PC-9 (cell line): ENCODE data around the gene NAPSA. TPM values are rescaled to one million over a fixed set of nuclear protein-coding genes. Genes with fewer than 3 reads are reported as not detected.

Source experiments
- BruUV-seq: library from RNA; stranded (reverse); fragments of 400-500 nt; replicated peaks from 2 replicates; lab custom pipeline; 2021; lab: Mats Ljungman, UMichigan
- CTCF ChIA-PET: fragments of 300-600 bp; sonication (Branson Sonifier 250); formaldehyde crosslinking; loops from one replicate; lab custom pipeline; 2022; ENCODE audit warnings: antibody characterized with exemption; lab: Charles Lee
- POLR2A ChIA-PET: fragments of 300-600 bp; sonication (Branson Sonifier 250); formaldehyde crosslinking; loops from one replicate; lab custom pipeline; 2022; ENCODE audit warnings: antibody characterized with exemption; ENCODE audit not compliant: unreplicated experiment; lab: Charles Lee
- DNase-seq, 2 experiments: peaks; one replicate each; pipeline versions ENCODE4 v3.0.0 to v3.0.0-alpha.2; 2015 to 2022; ENCODE audit warnings: mixed read lengths in 1 of 2
- H2AFZ ChIP-seq: fragments of 200-600 bp; sonication (generic); 2 replicates; pipeline ENCODE4 v1.8.1; 2017; ENCODE audit warnings: antibody characterized with exemption
- H3F3A ChIP-seq: fragments of 200-600 bp; sonication (generic); 2 replicates; pipeline ENCODE4 v1.8.1; 2017; ENCODE audit warnings: antibody characterized with exemption, mild to moderate bottlenecking, low read depth; ENCODE audit not compliant: insufficient read depth
- H3K27ac ChIP-seq: fragments of 200-600 bp; sonication (generic); 2 replicates; pipeline ENCODE4 v1.6.1; 2016; ENCODE audit warnings: mixed run types
- H3K27me3 ChIP-seq: fragments of 200-600 bp; sonication (generic); 2 replicates; pipeline ENCODE4 v1.6.1; 2016; ENCODE audit warnings: low read depth, mixed run types; ENCODE audit not compliant: insufficient read depth
- H3K36me3 ChIP-seq: fragments of 200-600 bp; sonication (generic); 2 replicates; pipeline ENCODE4 v1.6.1; 2016; ENCODE audit warnings: low read depth, mixed run types
- H3K4me1 ChIP-seq: fragments of 200-600 bp; sonication (generic); replicated peaks from 2 replicates; pipeline ENCODE4 v1.6.1; 2016; ENCODE audit warnings: mixed run types; ENCODE audit not compliant: insufficient read depth
- H3K4me2 ChIP-seq: fragments of 200-600 bp; sonication (generic); 2 replicates; pipeline ENCODE4 v1.6.1; 2017; ENCODE audit warnings: mixed run types
- H3K4me3 ChIP-seq: fragments of 200-600 bp; sonication (generic); 2 replicates; pipeline ENCODE4 v1.6.1; 2016; ENCODE audit warnings: mixed run types
- H3K79me2 ChIP-seq: fragments of 200-600 bp; sonication (generic); 2 replicates; pipeline ENCODE4 v1.6.1; 2017; ENCODE audit warnings: low read depth, mixed run types
- H3K9me2 ChIP-seq: fragments of 200-600 bp; sonication (generic); 2 replicates; pipeline ENCODE4 v1.8.1; 2017; ENCODE audit warnings: mild to moderate bottlenecking; ENCODE audit not compliant: insufficient read depth
- H3K9me3 ChIP-seq: fragments of 200-600 bp; sonication (generic); 2 replicates; pipeline ENCODE4 v1.8.1; 2016; ENCODE audit warnings: low read depth; ENCODE audit not compliant: insufficient read depth
- H4K20me1 ChIP-seq: fragments of 200-600 bp; sonication (generic); 2 replicates; pipeline ENCODE4 v1.8.1; 2017; ENCODE audit not compliant: insufficient read depth
- EZH2 ChIP-seq: fragments of 200-600 bp; sonication (generic); IDR thresholded peaks from 2 replicates; pipeline ENCODE4 v1.8.0; 2017; ENCODE audit warnings: antibody characterized with exemption, low read depth
- intact Hi-C: fragments of 100-400 bp; cut with micrococcal nuclease; formaldehyde crosslinking; loops from one replicate; pipeline ENCODE4 v1.10.0; 2022; ENCODE audit not compliant: unreplicated experiment
- total RNA-seq: library from RNA; stranded (reverse); gene quantifications from 2 replicates; pipeline ENCODE4 v1.2.3, GENCODE V29; 2021
- TF ChIP-seq, protein P1 (sequence below): fragments of 200-600 bp; sonication (generic); conservative IDR thresholded peaks from 2 replicates; pipeline ENCODE4 v1.6.1; 2017; ENCODE audit warnings: mixed run types, antibody characterized with exemption, mild to moderate bottlenecking, moderate library complexity

The NAPSA gene
- total RNA-seq, 1 experiment from 2014 or later = 1.7 TPM

GRCh38 chr19:50412419-50412818, 47.0 kb upstream of the NAPSA start:
- Histone ChIP-seq H3K27me3 (no peaks in the 10 kb centered on the region), H3K4me2 (no peak overlapping the region), H3K36me3 (no peaks in the 10 kb centered on the region), H3F3A (peaks cover 21% of the 10 kb centered on the region; the same call in 1 of the 2 replicates), H3K79me2 (no peaks in the 10 kb centered on the region), H3K9me3 (no peaks in the 10 kb centered on the region), H3K4me1 (no peaks in the 10 kb centered on the region), H3K4me3 (no peak overlapping the region), H4K20me1 (no peaks in the 10 kb centered on the region), H2AFZ (no peak overlapping the region), H3K27ac (no peak overlapping the region), H3K9me2 (no peaks in the 10 kb centered on the region)
- DNase-seq = no peak
- TF ChIP-seq EZH2 = no peak
- TF ChIP-seq, protein P1, sequence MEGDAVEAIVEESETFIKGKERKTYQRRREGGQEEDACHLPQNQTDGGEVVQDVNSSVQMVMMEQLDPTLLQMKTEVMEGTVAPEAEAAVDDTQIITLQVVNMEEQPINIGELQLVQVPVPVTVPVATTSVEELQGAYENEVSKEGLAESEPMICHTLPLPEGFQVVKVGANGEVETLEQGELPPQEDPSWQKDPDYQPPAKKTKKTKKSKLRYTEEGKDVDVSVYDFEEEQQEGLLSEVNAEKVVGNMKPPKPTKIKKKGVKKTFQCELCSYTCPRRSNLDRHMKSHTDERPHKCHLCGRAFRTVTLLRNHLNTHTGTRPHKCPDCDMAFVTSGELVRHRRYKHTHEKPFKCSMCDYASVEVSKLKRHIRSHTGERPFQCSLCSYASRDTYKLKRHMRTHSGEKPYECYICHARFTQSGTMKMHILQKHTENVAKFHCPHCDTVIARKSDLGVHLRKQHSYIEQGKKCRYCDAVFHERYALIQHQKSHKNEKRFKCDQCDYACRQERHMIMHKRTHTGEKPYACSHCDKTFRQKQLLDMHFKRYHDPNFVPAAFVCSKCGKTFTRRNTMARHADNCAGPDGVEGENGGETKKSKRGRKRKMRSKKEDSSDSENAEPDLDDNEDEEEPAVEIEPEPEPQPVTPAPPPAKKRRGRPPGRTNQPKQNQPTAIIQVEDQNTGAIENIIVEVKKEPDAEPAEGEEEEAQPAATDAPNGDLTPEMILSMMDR = no peak
- ChIA-PET POLR2A (no interaction called here), CTCF (no interaction called here)
- intact Hi-C loops = no loop called here
- no TSS peak for BruUV-seq

DNA sequence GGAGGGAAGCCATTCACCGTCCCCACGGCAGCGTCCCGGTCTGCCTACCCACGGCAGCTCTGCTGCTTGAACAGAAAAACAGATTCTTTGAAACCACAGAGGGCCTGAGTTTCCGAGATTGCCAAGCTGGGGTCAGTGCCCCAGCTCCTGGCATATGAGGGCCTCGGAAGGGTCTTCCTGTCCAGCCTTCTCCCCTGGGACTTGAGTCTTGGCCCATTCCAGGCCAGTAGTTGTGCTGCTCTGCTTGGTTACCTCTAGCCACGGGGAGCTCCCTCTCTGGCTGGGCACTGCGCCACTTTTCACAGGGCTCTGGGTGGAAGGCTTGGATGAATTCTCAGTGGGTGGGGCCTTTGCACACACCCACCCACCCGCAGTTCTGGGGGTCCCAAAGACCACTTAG, 44.7 kb upstream of the NAPSA start:
- H4K20me1 ChIP-seq = no peaks in the 10 kb centered on the region
- H3K9me3 ChIP-seq = no peaks in the 10 kb centered on the region
- no peaks in the 10 kb centered on the region for H3K9me2 ChIP-seq
- no peaks in the 10 kb centered on the region for H3K79me2 ChIP-seq
- no peaks in the 10 kb centered on the region for H3K27me3 ChIP-seq
- peaks cover 21% of the 10 kb centered on the region; the same call in 1 of the 2 replicates for H3F3A ChIP-seq
- no TSS peak for BruUV-seq
- H3K4me1 ChIP-seq = no peaks in the 10 kb centered on the region
- no peak for DNase-seq
- H3K4me3 ChIP-seq = no peak overlapping the region
- H3K27ac ChIP-seq = no peak overlapping the region
- TF ChIP-seq, protein P1 = no peak
- no peak for TF ChIP-seq EZH2
- 0 out of 2 replicates have a peak, but pooled peaks cover 15% of the 10 kb centered on the region for H3K36me3 ChIP-seq
- no peak overlapping the region for H2AFZ ChIP-seq
- ChIA-PET CTCF (no interaction called here), POLR2A (no interaction called here)
- intact Hi-C loops = no loop called here
- no peak overlapping the region for H3K4me2 ChIP-seq

DNA sequence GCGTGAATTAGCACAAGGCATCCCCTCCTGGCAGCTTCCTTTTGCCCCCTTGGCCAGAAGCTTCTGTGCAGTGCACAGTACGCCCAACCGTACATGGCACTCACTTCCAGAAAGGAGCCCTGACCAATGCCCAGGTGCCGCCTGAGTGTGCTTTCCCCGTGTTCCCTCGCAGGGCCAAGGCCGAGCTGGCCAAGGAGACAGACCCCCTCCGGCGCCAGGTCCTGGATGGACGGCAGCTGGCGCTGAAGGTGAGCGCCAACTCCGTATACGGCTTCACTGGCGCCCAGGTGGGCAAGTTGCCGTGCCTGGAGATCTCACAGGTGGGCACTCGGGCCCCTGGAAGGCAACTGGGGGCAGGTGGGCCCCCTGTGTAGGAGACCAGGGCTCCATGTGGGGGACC, 43.9 kb upstream of the NAPSA start:
- intact Hi-C loops = no loop called here
- no peaks in the 10 kb centered on the region for H3K79me2 ChIP-seq
- H3K9me2 ChIP-seq = no peaks in the 10 kb centered on the region
- H3K36me3 ChIP-seq = 0 out of 2 replicates have a peak, but pooled peaks cover 15% of the 10 kb centered on the region
- ChIA-PET CTCF (no interaction called here), POLR2A (no interaction called here)
- H3K4me2 ChIP-seq = no peak overlapping the region
- DNase-seq = no peak
- H4K20me1 ChIP-seq = no peaks in the 10 kb centered on the region
- H3K4me3 ChIP-seq = no peak overlapping the region
- H3K27me3 ChIP-seq = no peaks in the 10 kb centered on the region
- H2AFZ ChIP-seq = no peak overlapping the region
- BruUV-seq = no TSS peak
- H3F3A ChIP-seq = peaks cover 21% of the 10 kb centered on the region; the same call in 1 of the 2 replicates
- H3K4me1 ChIP-seq = no peaks in the 10 kb centered on the region
- no peaks in the 10 kb centered on the region for H3K9me3 ChIP-seq
- no peak overlapping the region for H3K27ac ChIP-seq
- TF ChIP-seq EZH2 = no peak
- TF ChIP-seq, protein P1 = no peak
